Gastroesophageal sphincter (tissue), 3 donors: ENCODE data around the gene SH3PXD2A.

Experiments used
- EP300 ChIP-seq: sonication (generic); formaldehyde crosslinking; IDR thresholded peaks from one replicate; pipeline ENCODE4 v1.6.1; 2017; ENCODE audit warnings: antibody characterized with exemption, mild to moderate bottlenecking
- TF ChIP-seq, protein P1 (sequence below), 4 experiments: fragments of 200-600 bp in 2 of 4; fragments of 450-650 bp in 2 of 4; sonication (generic) in 1 of 4; IDR thresholded peaks; one replicate each; pipeline ENCODE4 v1.5.1; 2017 to 2019; ENCODE audit warnings: antibody characterized with exemption in 4 of 4, mild to moderate bottlenecking in 2 of 4, moderate library complexity in 2 of 4

GRCh38 chr10:103593022-103593570 lies 262.3 kb downstream of the SH3PXD2A start:
- TF ChIP-seq, protein P1, sequence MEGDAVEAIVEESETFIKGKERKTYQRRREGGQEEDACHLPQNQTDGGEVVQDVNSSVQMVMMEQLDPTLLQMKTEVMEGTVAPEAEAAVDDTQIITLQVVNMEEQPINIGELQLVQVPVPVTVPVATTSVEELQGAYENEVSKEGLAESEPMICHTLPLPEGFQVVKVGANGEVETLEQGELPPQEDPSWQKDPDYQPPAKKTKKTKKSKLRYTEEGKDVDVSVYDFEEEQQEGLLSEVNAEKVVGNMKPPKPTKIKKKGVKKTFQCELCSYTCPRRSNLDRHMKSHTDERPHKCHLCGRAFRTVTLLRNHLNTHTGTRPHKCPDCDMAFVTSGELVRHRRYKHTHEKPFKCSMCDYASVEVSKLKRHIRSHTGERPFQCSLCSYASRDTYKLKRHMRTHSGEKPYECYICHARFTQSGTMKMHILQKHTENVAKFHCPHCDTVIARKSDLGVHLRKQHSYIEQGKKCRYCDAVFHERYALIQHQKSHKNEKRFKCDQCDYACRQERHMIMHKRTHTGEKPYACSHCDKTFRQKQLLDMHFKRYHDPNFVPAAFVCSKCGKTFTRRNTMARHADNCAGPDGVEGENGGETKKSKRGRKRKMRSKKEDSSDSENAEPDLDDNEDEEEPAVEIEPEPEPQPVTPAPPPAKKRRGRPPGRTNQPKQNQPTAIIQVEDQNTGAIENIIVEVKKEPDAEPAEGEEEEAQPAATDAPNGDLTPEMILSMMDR (IDR thresholded peaks at IDR 0.05) = no peak
- TF ChIP-seq EP300 = no peak
